HepG2 (cell line): ENCODE measurements around the gene ZBTB9. TPM values are rescaled to one million over a fixed set of nuclear protein-coding genes. Genes with fewer than 3 reads are reported as not detected.

ENCODE experiments used
- CENPX ChIP-seq: sonication (generic); formaldehyde crosslinking; IDR thresholded peaks from 2 replicates; pipeline ENCODE4 v1.9.0; 2021; ENCODE audit warnings: mild to moderate bottlenecking, missing genetic modification reagents, moderate library complexity
- CTCF ChIP-seq: sonication (generic); formaldehyde crosslinking; IDR thresholded peaks from 2 replicates; pipeline ENCODE4 v1.5.0; 2020; ENCODE audit warnings: mild to moderate bottlenecking, missing genetic modification reagents, moderate library complexity
- HNF4A ChIP-seq: sonication (generic); formaldehyde crosslinking; IDR thresholded peaks from 2 replicates; pipeline ENCODE4 v1.4.0; 2020; ENCODE audit warnings: missing genetic modification reagents
- HNRNPK ChIP-seq: fragments of 200-400 bp; formaldehyde crosslinking; IDR thresholded peaks from 2 replicates; pipeline ENCODE4 v1.6.1; 2018; ENCODE audit warnings: low read length, low read depth, moderate library complexity, mild to moderate bottlenecking; ENCODE audit not compliant: poor library complexity, severe bottlenecking
- HOXA3 ChIP-seq: sonication (generic); formaldehyde crosslinking; IDR thresholded peaks from 2 replicates; pipeline ENCODE4 v1.5.0; 2020; ENCODE audit warnings: missing genetic modification reagents
- KDM5A ChIP-seq: fragments of 200-600 bp; sonication (generic); IDR thresholded peaks from 2 replicates; pipeline ENCODE4 v1.7.0; 2018; ENCODE audit warnings: antibody characterized with exemption, mild to moderate bottlenecking, low read length, borderline replicate concordance
- KDM5B ChIP-seq: sonication (generic); formaldehyde crosslinking; IDR thresholded peaks from 2 replicates; pipeline ENCODE4 v1.4.0; 2020; ENCODE audit warnings: missing genetic modification reagents, mild to moderate bottlenecking, borderline replicate concordance
- KMT2A ChIP-seq: sonication (generic); formaldehyde crosslinking; IDR thresholded peaks from 2 replicates; pipeline ENCODE4 v1.4.0; 2020; ENCODE audit warnings: missing genetic modification reagents
- LCORL ChIP-seq, 2 experiments: fragments of 450-650 bp in 1 of 2; sonication (generic) in 1 of 2; formaldehyde crosslinking in 1 of 2; IDR thresholded peaks; 2 replicates each; pipeline versions ENCODE4 v1.5.0 to v1.6.1; 2017 to 2020; ENCODE audit warnings: antibody characterized with exemption in 1 of 2, missing genetic modification reagents in 1 of 2
- NAIF1 ChIP-seq: sonication (generic); formaldehyde crosslinking; IDR thresholded peaks from 2 replicates; pipeline ENCODE4 v1.5.0; 2020; ENCODE audit warnings: mild to moderate bottlenecking, missing genetic modification reagents, borderline replicate concordance
- PHF21A ChIP-seq: sonication (generic); formaldehyde crosslinking; IDR thresholded peaks from 2 replicates; pipeline ENCODE4 v1.5.0; 2020; ENCODE audit warnings: mild to moderate bottlenecking, missing genetic modification reagents
- PITX1 ChIP-seq: sonication (generic); formaldehyde crosslinking; IDR thresholded peaks from 2 replicates; pipeline ENCODE4 v1.5.1; 2020; ENCODE audit warnings: mild to moderate bottlenecking, missing genetic modification reagents
- SALL1 ChIP-seq: sonication (generic); formaldehyde crosslinking; IDR thresholded peaks from 2 replicates; pipeline ENCODE4 v1.8.0; 2022; ENCODE audit warnings: mild to moderate bottlenecking, missing genetic modification reagents
- ZNF350 ChIP-seq: sonication (generic); formaldehyde crosslinking; IDR thresholded peaks from 2 replicates; pipeline ENCODE4 v1.4.0; 2020; ENCODE audit warnings: mild to moderate bottlenecking, low read depth, missing genetic modification reagents, borderline replicate concordance
- ZNF432 ChIP-seq: sonication (generic); formaldehyde crosslinking; IDR thresholded peaks from 2 replicates; pipeline ENCODE4 v1.5.0; 2020; ENCODE audit warnings: missing genetic modification reagents, mild to moderate bottlenecking, borderline replicate concordance
- ZNF576 ChIP-seq: sonication (generic); formaldehyde crosslinking; IDR thresholded peaks from 2 replicates; pipeline ENCODE4 v1.4.0; 2020; ENCODE audit warnings: mild to moderate bottlenecking, missing genetic modification reagents
- ZNF841 ChIP-seq: sonication (generic); formaldehyde crosslinking; IDR thresholded peaks from 2 replicates; pipeline ENCODE4 v1.8.1; 2023; ENCODE audit warnings: missing genetic modification reagents, borderline replicate concordance
- polyA plus RNA-seq, 8 experiments: library from polyadenylated mRNA; depleted of rRNA in 3 of 8; stranded (reverse) in 7 of 8; unstranded in 1 of 8; fragments of >200 nt; fragmentation: Illumina TruSeq in 4 of 8; extraction: Trizol in 4 of 8; gene quantifications; 2 replicates each; pipeline versions ENCODE4 v1.2.1 to v1.2.3, GENCODE V29; 2011 to 2016; ENCODE audit warnings: low read depth in 4 of 8, missing spikeins in 1 of 8, mixed read lengths in 1 of 8; ENCODE audit not compliant: insufficient read depth in 1 of 8
- total RNA-seq, 5 experiments: library from RNA; depleted of rRNA; stranded (reverse); fragments of >200 nt; fragmentation: Illumina TruSeq; extraction: Trizol; gene quantifications; 2 replicates each; pipeline ENCODE4 v1.2.3, GENCODE V29; 2016; ENCODE audit warnings: low read depth in 1 of 5
- TF ChIP-seq, protein P1 (sequence below): sonication (generic); formaldehyde crosslinking; conservative IDR thresholded peaks from 2 replicates; pipeline ENCODE4 v1.8.0; 2022; ENCODE audit warnings: mild to moderate bottlenecking, moderate library complexity, missing genetic modification reagents
- TF ChIP-seq, protein P2 (sequence below): IDR thresholded peaks from 2 replicates; pipeline ENCODE4 v1.6.1; 2016; ENCODE audit warnings: missing compliant biosample characterization, missing genetic modification reagents, borderline replicate concordance
- TF ChIP-seq, protein P3 (sequence below): sonication (generic); formaldehyde crosslinking; IDR thresholded peaks from 2 replicates; pipeline ENCODE4 v1.4.0; 2020; ENCODE audit warnings: mild to moderate bottlenecking, missing genetic modification reagents
- TF ChIP-seq, protein P4 (sequence below): sonication (generic); formaldehyde crosslinking; IDR thresholded peaks from 2 replicates; pipeline ENCODE4 v1.4.0; 2020; ENCODE audit warnings: missing genetic modification reagents

The ZBTB9 gene
- total and polyA plus RNA-seq, 2 of the 13 experiments (the other 11 are each of a cell fraction or from before 2014, with no cell fraction given): 5.3 to 9.2 TPM

DNA sequence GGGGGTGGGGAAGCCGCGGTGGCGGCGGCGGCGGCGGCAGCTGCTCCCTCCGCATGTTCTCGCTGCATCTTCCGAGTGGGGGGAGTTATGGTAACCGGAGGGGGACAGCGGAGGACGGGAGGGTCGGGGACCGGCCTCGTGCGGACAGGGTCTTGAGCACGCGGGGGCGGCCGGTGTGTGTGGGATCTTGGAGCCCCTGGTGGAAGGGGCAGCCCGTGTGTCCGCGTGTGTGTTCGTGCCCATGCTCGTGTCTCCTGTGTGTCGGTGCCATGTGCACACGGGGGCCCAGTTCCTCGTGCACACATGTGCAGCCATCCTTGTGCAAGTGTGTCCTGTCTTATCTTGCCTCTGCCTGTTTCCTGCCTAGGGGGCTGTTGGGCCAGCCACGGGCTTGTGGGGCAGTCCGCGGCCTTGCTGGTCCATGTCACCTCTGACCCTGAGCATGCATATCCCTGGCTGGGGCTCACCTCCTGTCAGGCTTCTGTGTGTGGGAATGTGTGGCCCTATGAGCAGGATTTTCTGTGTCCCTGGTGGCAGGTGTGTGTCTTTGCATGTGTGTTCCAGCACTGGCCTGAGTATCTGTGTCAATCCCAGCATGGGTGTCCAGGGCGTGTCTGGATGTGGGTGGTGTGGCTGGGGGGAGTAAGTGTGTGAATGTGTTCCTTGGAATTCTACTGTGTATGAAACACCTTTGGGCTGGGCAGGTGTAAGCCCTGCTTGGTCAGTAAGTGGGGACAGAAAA is 26.0 kb upstream of the ZBTB9 start (continued):
- TF ChIP-seq, protein P1, sequence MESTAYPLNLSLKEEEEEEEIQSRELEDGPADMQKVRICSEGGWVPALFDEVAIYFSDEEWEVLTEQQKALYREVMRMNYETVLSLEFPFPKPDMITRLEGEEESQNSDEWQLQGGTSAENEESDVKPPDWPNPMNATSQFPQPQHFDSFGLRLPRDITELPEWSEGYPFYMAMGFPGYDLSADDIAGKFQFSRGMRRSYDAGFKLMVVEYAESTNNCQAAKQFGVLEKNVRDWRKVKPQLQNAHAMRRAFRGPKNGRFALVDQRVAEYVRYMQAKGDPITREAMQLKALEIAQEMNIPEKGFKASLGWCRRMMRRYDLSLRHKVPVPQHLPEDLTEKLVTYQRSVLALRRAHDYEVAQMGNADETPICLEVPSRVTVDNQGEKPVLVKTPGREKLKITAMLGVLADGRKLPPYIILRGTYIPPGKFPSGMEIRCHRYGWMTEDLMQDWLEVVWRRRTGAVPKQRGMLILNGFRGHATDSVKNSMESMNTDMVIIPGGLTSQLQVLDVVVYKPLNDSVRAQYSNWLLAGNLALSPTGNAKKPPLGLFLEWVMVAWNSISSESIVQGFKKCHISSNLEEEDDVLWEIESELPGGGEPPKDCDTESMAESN (CRISPR knock-in tag): peak; percentile 73; the same call in 1 of the 2 replicates
- TF ChIP-seq KDM5A (no peak), PHF21A (CRISPR knock-in tag) (peak; percentile 25; the same call in 1 of the 2 replicates), LCORL (IDR thresholded peaks at IDR 0.05) (no peak), LCORL (CRISPR knock-in tag; IDR thresholded peaks at IDR 0.05) (peak; percentile 55), KMT2A (CRISPR knock-in tag) (peak; percentile 3; the same call in 1 of the 2 replicates), HOXA3 (CRISPR knock-in tag) (peak; percentile 66; the same call in 1 of the 2 replicates), ZNF576 (CRISPR knock-in tag) (peak; percentile 57; the same call in 1 of the 2 replicates), ZNF350 (CRISPR knock-in tag) (0 out of 2 replicates have a peak, but pooled peaks have one; percentile 32), HNF4A (CRISPR knock-in tag) (0 out of 2 replicates have a peak, but pooled peaks have one; percentile 10), KDM5B (CRISPR knock-in tag) (peak; percentile 87; the same call in 1 of the 2 replicates), SALL1 (CRISPR knock-in tag) (peak; percentile 58), HNRNPK (peak; percentile 25), CENPX (CRISPR knock-in tag) (0 out of 2 replicates have a peak, but pooled peaks have one; percentile 74), ZNF432 (CRISPR knock-in tag) (peak; percentile 33; the same call in 1 of the 2 replicates), PITX1 (peak; percentile 13; the same call in 1 of the 2 replicates), CTCF (CRISPR knock-in tag) (peak; percentile 30; the same call in 1 of the 2 replicates), NAIF1 (no peak), ZNF841 (CRISPR knock-in tag) (no peak)
- TF ChIP-seq, protein P2, sequence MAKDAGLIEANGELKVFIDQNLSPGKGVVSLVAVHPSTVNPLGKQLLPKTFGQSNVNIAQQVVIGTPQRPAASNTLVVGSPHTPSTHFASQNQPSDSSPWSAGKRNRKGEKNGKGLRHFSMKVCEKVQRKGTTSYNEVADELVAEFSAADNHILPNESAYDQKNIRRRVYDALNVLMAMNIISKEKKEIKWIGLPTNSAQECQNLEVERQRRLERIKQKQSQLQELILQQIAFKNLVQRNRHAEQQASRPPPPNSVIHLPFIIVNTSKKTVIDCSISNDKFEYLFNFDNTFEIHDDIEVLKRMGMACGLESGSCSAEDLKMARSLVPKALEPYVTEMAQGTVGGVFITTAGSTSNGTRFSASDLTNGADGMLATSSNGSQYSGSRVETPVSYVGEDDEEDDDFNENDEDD: peak; percentile 63; the same call in 1 of the 2 replicates
- TF ChIP-seq, protein P3, sequence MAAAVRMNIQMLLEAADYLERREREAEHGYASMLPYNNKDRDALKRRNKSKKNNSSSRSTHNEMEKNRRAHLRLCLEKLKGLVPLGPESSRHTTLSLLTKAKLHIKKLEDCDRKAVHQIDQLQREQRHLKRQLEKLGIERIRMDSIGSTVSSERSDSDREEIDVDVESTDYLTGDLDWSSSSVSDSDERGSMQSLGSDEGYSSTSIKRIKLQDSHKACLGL: peak; percentile 81; the same call in 1 of the 2 replicates
- TF ChIP-seq, protein P4, sequence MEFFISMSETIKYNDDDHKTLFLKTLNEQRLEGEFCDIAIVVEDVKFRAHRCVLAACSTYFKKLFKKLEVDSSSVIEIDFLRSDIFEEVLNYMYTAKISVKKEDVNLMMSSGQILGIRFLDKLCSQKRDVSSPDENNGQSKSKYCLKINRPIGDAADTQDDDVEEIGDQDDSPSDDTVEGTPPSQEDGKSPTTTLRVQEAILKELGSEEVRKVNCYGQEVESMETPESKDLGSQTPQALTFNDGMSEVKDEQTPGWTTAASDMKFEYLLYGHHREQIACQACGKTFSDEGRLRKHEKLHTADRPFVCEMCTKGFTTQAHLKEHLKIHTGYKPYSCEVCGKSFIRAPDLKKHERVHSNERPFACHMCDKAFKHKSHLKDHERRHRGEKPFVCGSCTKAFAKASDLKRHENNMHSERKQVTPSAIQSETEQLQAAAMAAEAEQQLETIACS (CRISPR knock-in tag): no peak
